Endodermal cell (in vitro differentiated cells): ENCODE data around the gene SART1. TPM values are rescaled to one million over a fixed set of nuclear protein-coding genes. Genes with fewer than 3 reads are reported as not detected.

ENCODE experiments used
- DNase-seq: peaks from one replicate; pipeline ENCODE4 v3.0.0-alpha.2; 2017
- H3K27ac ChIP-seq: 2 replicates; pipeline ENCODE4 v1.5.1; 2013; ENCODE audit warnings: mild to moderate bottlenecking, low read depth, low read length, moderate library complexity
- H3K27me3 ChIP-seq: 2 replicates; pipeline ENCODE4 v1.6.1; 2013; ENCODE audit warnings: mild to moderate bottlenecking, low read length, moderate library complexity; ENCODE audit not compliant: insufficient read depth, control insufficient read depth, poor library complexity, severe bottlenecking
- H3K36me3 ChIP-seq: 2 replicates; pipeline ENCODE4 v1.7.0; 2013; ENCODE audit warnings: mild to moderate bottlenecking, low read length, moderate library complexity; ENCODE audit not compliant: control insufficient read depth, insufficient read depth
- H3K4me1 ChIP-seq: one replicate; pipeline ENCODE4 v1.7.0; 2013; ENCODE audit warnings: low read length; ENCODE audit not compliant: control insufficient read depth, insufficient read depth
- H3K4me3 ChIP-seq: 2 replicates; pipeline ENCODE4 v1.5.1; 2013; ENCODE audit warnings: mild to moderate bottlenecking, low read length, moderate library complexity
- H3K9ac ChIP-seq: 2 replicates; pipeline ENCODE4 v1.6.1; 2013; ENCODE audit warnings: mild to moderate bottlenecking, low read length, moderate library complexity; ENCODE audit not compliant: poor library complexity, severe bottlenecking; ENCODE audit errors: extremely low read depth
- H3K9me3 ChIP-seq: 2 replicates; pipeline ENCODE4 v1.6.1; 2013; ENCODE audit warnings: mild to moderate bottlenecking, low read length, moderate library complexity; ENCODE audit not compliant: control insufficient read depth
- H3K27ac Mint-ChIP-seq: 2 replicates; pipeline ENCODE4 v1.8.0; 2020; ENCODE audit warnings: mixed read lengths
- H3K27me3 Mint-ChIP-seq: 2 replicates; pipeline ENCODE4 v1.8.0; 2021; ENCODE audit warnings: mild to moderate bottlenecking, mixed read lengths; ENCODE audit not compliant: insufficient read depth
- H3K36me3 Mint-ChIP-seq: 2 replicates; pipeline ENCODE4 v1.8.0; 2020; ENCODE audit warnings: low read depth, mixed read lengths
- H3K4me1 Mint-ChIP-seq: 2 replicates; pipeline ENCODE4 v1.8.0; 2020; ENCODE audit warnings: mixed read lengths
- H3K4me3 Mint-ChIP-seq: 2 replicates; pipeline ENCODE4 v1.8.0; 2020; ENCODE audit warnings: mild to moderate bottlenecking, moderate library complexity, mixed read lengths
- H3K9me3 Mint-ChIP-seq: 2 replicates; pipeline ENCODE4 v1.8.0; 2020; ENCODE audit warnings: mild to moderate bottlenecking, mixed read lengths
- CTCF ChIP-seq: fragments of 200-600 bp; sonication (generic); conservative IDR thresholded peaks from 2 replicates; pipeline ENCODE4 v1.5.0; 2021; ENCODE audit warnings: antibody characterized with exemption, mild to moderate bottlenecking
- WGBS, 2 experiments: methylation state at CpG; one replicate each; pipeline versions ENCODE4 v1.1.5 to v1.1.7; 2013; ENCODE audit warnings: missing lambda C conversion rate in 2 of 2, mixed read lengths in 1 of 2; ENCODE audit not compliant: insufficient coverage in 1 of 2, insufficient read length in 1 of 2; 5-methylcytosine and 5-hydroxymethylcytosine counted together
- total RNA-seq, 2 donors: library from RNA; stranded (reverse); fragmentation: NEBNext Ultra II Directional in 1 of 2; extraction: Animal tissue kit (Norgen Biotek cat#: 25700) in 1 of 2; gene quantifications; 2 replicates in 1 of 2; 3 replicates in 1 of 2; pipeline ENCODE4 v1.2.1, GENCODE V29; 2021

SART1 gene
- total RNA-seq, 2 donors from 2014 or later = 50.6 to 52.0 TPM

GRCh38 chr11:65997286-65997685 is 35.8 kb downstream of the SART1 start:
- H3K27me3 ChIP-seq = no peaks in the 10 kb centered on the region
- TF ChIP-seq CTCF = no peak
- H3K4me3 ChIP-seq = no peak overlapping the region
- H3K9me3 Mint-ChIP-seq = no peaks in the 10 kb centered on the region
- peaks cover 44% of the 10 kb centered on the region for H3K36me3 Mint-ChIP-seq
- H3K27me3 Mint-ChIP-seq = no peaks in the 10 kb centered on the region
- no peak overlapping the region for H3K27ac ChIP-seq
- H3K4me3 Mint-ChIP-seq = no peak overlapping the region
- no peak overlapping the region for H3K9ac ChIP-seq
- peaks cover 44% of the 10 kb centered on the region for H3K36me3 ChIP-seq
- H3K9me3 ChIP-seq = no peaks in the 10 kb centered on the region
- peaks cover 4% of the 10 kb centered on the region for H3K4me1 Mint-ChIP-seq
- H3K4me1 ChIP-seq = peaks cover 6% of the 10 kb centered on the region
- no peak overlapping the region for H3K27ac Mint-ChIP-seq
- DNase-seq = no peak
- 97 to 100% methylated on average over 1 to 2 of the region's 2 CpGs for WGBS, 2 experiments

GRCh38 chr11:66001942-66002647 is 40.6 kb downstream of the SART1 start, which contains the start of the genes BANF1 and EIF1AD:
BANF1 (plus strand) TSS chr11:66002503; CDS start chr11:66003251, 748 bp downstream.
EIF1AD (minus strand) TSS chr11:66002157; CDS start chr11:66000389, 1,768 bp downstream.
- no peaks in the 10 kb centered on the region for H3K9me3 Mint-ChIP-seq
- H3K27me3 Mint-ChIP-seq = no peaks in the 10 kb centered on the region
- H3K4me1 Mint-ChIP-seq = peaks cover 30% of the 10 kb centered on the region
- H3K27ac ChIP-seq = peak within 1 kb of the TSS; percentile 98
- no peaks in the 10 kb centered on the region for H3K9me3 ChIP-seq
- no peak for TF ChIP-seq CTCF
- peak within 1 kb of the TSS; percentile 94 for H3K4me3 Mint-ChIP-seq
- peak within 1 kb of the TSS; percentile 94 for H3K4me3 ChIP-seq
- H3K9ac ChIP-seq = peak within 1 kb of the TSS; percentile 68
- H3K36me3 ChIP-seq = peaks cover 56% of the 10 kb centered on the region
- H3K4me1 ChIP-seq = peaks cover 18% of the 10 kb centered on the region
- H3K36me3 Mint-ChIP-seq = peaks cover 52% of the 10 kb centered on the region
- 0% methylated on average over 28 to 55 of the region's 55 CpGs for WGBS, 2 experiments
- H3K27me3 ChIP-seq = no peaks in the 10 kb centered on the region
- peak; percentile 98 for DNase-seq
- H3K27ac Mint-ChIP-seq = peak within 1 kb of the TSS; percentile 99

- H3K9me3 Mint-ChIP-seq = no peaks in the 10 kb centered on the region
- WGBS, 2 experiments = 1% methylated on average over 13 to 40 of the region's 40 CpGs
These were observed 41.2 kb downstream of the SART1 start for GRCh38 chr11:66002648-66003225.

More at GRCh38 chr11:66002648-66003225, 41.2 kb downstream of the SART1 start:
- TF ChIP-seq CTCF = peak; percentile 32
- peaks cover 23% of the 10 kb centered on the region for H3K4me1 ChIP-seq
- Mint-ChIP-seq H3K36me3 (peaks cover 46% of the 10 kb centered on the region), H3K27ac (peak overlapping the region; percentile 99), H3K27me3 (no peaks in the 10 kb centered on the region), H3K4me3 (peak overlapping the region; percentile 94), H3K4me1 (peaks cover 35% of the 10 kb centered on the region)
- peak overlapping the region; percentile 94 for H3K4me3 ChIP-seq
- DNase-seq = peak; percentile 62
- H3K27me3 ChIP-seq = no peaks in the 10 kb centered on the region
- peaks cover 49% of the 10 kb centered on the region for H3K36me3 ChIP-seq
- peak overlapping the region; percentile 98 for H3K27ac ChIP-seq
- no peaks in the 10 kb centered on the region for H3K9me3 ChIP-seq
- H3K9ac ChIP-seq = peak overlapping the region; percentile 65
